Colonic mucosa (tissue), 4 donors: ENCODE measurements around the gene ADCY7. TPM values are rescaled to one million over a fixed set of nuclear protein-coding genes. Genes with fewer than 3 reads are reported as not detected.

ENCODE experiments used
- DNase-seq: peaks from one replicate; pipeline ENCODE4 v3.0.0-alpha.2; 2020
- H3K27ac ChIP-seq: fragments of 200-600 bp; one replicate; pipeline ENCODE4 v1.8.0; 2021
- H3K27me3 ChIP-seq: fragments of 200-600 bp; one replicate; pipeline ENCODE4 v1.8.0; 2021
- H3K36me3 ChIP-seq: fragments of 200-600 bp; one replicate; pipeline ENCODE4 v1.8.0; 2021
- H3K4me1 ChIP-seq: fragments of 200-600 bp; one replicate; pipeline ENCODE4 v1.8.0; 2021; ENCODE audit warnings: mild to moderate bottlenecking
- H3K4me3 ChIP-seq: fragments of 200-600 bp; one replicate; pipeline ENCODE4 v1.8.0; 2021
- H3K9ac ChIP-seq, 2 donors: one replicate each; pipeline ENCODE4 v1.7.0; 2013; ENCODE audit warnings: control low read depth in 2 of 2, low read depth in 2 of 2, low read length in 2 of 2
- H3K9me3 ChIP-seq: fragments of 200-600 bp; one replicate; pipeline ENCODE4 v1.8.0; 2021
- intact Hi-C: fragments of 100-400 bp; cut with DNase I; formaldehyde crosslinking; loops from one replicate; pipeline ENCODE4 v1.14.1; 2022
- total RNA-seq, 2 donors: library from RNA; stranded (reverse); fragmentation: NEBNext Ultra II Directional in 1 of 2; extraction: Animal tissue kit (Norgen Biotek cat#: 25700) in 1 of 2; gene quantifications; one replicate each; pipeline ENCODE4 v1.2.1, GENCODE V29; 2021
- TF ChIP-seq, protein P1 (sequence below): fragments of 200-600 bp; IDR thresholded peaks from one replicate; pipeline ENCODE4 v1.8.0; 2022; ENCODE audit warnings: antibody characterized with exemption, mild to moderate bottlenecking
- donor health status: healthy.
- donor health status: DM: no; HTN: no; CAD: no.
- donor health status: DM: no; HTN: no; CAD: no.

Gene ADCY7
- total RNA-seq, 2 donors from 2014 or later, result 15.8 to 19.2 TPM

DNA sequence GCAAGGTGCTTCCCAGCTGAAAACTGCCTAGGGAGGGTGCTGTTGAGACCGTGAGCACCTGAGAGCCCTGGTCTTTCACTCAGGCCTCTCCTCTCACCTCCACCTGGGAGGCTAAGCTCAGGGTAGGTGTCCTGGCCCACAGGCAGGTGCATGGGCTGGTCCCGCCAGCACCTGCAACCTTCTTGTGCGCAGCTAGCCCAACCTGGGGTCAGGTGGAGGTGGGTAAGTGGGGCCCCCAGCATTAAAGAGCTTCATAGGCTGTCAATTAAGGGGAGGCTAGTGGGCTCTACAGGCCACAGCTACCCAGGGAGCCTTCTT lies 8.7 kb downstream of the ADCY7 start:
- H3K4me3 ChIP-seq, result peak overlapping the region; percentile 22
- TF ChIP-seq, protein P1, sequence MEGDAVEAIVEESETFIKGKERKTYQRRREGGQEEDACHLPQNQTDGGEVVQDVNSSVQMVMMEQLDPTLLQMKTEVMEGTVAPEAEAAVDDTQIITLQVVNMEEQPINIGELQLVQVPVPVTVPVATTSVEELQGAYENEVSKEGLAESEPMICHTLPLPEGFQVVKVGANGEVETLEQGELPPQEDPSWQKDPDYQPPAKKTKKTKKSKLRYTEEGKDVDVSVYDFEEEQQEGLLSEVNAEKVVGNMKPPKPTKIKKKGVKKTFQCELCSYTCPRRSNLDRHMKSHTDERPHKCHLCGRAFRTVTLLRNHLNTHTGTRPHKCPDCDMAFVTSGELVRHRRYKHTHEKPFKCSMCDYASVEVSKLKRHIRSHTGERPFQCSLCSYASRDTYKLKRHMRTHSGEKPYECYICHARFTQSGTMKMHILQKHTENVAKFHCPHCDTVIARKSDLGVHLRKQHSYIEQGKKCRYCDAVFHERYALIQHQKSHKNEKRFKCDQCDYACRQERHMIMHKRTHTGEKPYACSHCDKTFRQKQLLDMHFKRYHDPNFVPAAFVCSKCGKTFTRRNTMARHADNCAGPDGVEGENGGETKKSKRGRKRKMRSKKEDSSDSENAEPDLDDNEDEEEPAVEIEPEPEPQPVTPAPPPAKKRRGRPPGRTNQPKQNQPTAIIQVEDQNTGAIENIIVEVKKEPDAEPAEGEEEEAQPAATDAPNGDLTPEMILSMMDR, result no peak
- no peak for DNase-seq

DNA sequence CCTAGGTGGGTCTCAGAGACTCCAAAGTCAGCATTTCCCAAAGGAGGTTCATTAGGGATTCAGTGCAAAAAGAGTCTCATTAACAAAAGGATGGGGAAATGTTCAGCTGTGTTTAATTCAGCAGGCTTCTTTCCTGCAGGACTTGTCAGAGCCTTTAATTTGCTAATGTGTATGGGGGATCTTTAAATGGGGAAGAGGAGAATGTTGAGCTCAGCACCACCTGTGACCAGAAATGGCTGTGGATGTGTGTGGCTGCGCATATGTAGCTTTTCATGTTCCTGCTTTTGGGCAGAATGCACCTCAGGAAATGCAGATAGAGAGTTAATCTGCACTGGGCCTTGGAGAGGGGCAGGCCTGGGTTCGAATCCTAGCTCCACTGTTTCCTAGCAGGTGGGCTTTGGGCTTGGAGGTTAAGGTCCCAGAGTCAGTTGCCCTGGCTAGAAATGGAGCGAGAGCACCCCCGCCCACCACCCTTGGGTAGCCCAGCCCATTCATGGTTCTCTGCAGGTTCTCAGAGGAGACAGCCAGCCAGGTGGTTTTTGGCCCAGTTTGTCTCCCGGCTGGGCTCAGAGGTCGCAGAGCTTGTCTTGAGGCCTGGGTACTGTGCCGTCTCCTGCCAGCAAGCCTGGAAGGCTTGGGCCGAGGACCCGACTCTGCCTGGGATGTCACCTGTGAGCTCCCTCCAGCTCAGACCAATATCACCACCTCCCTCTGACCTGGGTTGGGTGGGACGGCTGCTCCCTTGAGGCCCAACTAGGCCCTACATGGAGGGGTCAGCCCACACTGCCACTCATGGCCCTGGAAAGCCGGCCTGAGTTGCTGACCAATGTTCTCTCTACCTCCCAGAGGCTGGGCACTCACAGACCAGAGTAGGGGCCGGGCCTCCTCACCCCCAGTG lies 9.3 kb downstream of the ADCY7 start:
- Histone ChIP-seq H3K9ac (peak overlapping the region; percentile 44 to 51), H3K27ac (peak overlapping the region; percentile 65), H3K9me3 (no peaks in the 10 kb centered on the region), H3K36me3 (no peaks in the 10 kb centered on the region), H3K27me3 (no peaks in the 10 kb centered on the region), H3K4me3 (no peak overlapping the region), H3K4me1 (peaks cover 3% of the 10 kb centered on the region)
- intact Hi-C loops, result no loop called here
- TF ChIP-seq, protein P1, result no peak
- no peak for DNase-seq

More for the DNA sequence above, 8.7 kb downstream of the ADCY7 start:
- H3K9me3 ChIP-seq, result no peaks in the 10 kb centered on the region
- intact Hi-C loops, result no loop called here
- peak overlapping the region; percentile 12 to 51 for H3K9ac ChIP-seq
- peaks cover 3% of the 10 kb centered on the region for H3K4me1 ChIP-seq
- no peaks in the 10 kb centered on the region for H3K36me3 ChIP-seq
- H3K27ac ChIP-seq, result peak overlapping the region; percentile 65
- H3K27me3 ChIP-seq, result no peaks in the 10 kb centered on the region

DNA sequence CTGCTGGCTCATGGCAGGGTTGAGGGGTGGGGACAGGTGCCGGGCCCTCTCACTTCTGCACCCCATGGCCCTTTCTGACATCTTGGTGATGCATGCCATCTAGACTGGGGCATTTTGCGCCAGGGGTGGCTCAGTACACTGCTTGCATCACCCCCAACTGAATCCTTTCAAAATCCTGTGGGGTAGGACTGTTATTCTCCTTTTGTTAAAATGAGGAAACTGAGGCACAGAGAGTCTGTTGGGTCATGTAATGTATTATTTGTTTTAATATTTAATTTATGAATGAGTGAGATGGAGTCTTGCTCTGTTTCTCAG lies 9.9 kb downstream of the ADCY7 start:
- H3K27me3 ChIP-seq, result no peaks in the 10 kb centered on the region
- no peak for DNase-seq
- no peak overlapping the region for H3K27ac ChIP-seq
- H3K36me3 ChIP-seq, result no peaks in the 10 kb centered on the region
- intact Hi-C loops, result no loop called here
- H3K4me1 ChIP-seq, result peaks cover 7% of the 10 kb centered on the region
- TF ChIP-seq, protein P1, result no peak
- H3K9ac ChIP-seq, result peak overlapping the region in 1 of 2 donors; percentile 44
- H3K9me3 ChIP-seq, result no peaks in the 10 kb centered on the region
- H3K4me3 ChIP-seq, result no peak overlapping the region

DNA sequence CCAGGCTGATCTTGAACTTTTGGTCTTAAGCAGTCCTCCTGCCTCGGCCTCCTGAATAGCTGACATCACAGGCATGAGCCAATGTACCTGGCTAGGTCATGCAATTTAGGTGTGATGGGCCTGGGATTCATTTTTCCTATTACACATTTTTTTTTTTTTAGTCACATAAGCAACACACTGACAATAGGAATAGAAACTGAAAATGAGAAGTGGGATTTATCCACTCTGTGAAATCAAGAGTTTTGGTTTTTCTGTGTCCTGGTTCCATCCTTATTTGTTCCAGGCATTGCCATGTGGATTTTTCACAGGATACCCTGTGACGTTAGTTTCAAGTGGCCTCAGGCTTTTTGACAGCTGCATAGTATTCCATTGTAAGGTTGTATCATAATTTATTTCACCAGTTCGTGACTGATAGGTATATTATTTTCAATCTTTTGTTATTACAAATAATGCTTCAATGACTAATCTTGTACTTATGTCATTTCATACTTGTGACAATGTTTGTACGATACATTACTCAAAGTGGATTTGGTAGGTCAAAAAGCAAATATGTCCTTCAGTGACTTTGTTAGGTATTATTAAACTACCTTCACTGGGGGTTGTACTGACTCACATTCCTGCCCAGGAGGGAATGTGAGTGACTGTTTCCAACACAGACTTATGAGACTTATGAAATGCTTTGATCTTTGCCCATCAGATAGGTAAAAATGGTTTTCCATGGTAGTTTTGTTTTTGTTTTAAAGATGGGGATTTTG lies 10.6 kb downstream of the ADCY7 start:
- Histone ChIP-seq H3K9me3 (no peaks in the 10 kb centered on the region), H3K27me3 (no peaks in the 10 kb centered on the region), H3K36me3 (no peaks in the 10 kb centered on the region), H3K27ac (no peak overlapping the region), H3K4me1 (peaks cover 8% of the 10 kb centered on the region), H3K9ac (no peak overlapping the region), H3K4me3 (no peak overlapping the region)
- intact Hi-C loops, result no loop called here
- TF ChIP-seq, protein P1, result no peak
- DNase-seq, result no peak

DNA sequence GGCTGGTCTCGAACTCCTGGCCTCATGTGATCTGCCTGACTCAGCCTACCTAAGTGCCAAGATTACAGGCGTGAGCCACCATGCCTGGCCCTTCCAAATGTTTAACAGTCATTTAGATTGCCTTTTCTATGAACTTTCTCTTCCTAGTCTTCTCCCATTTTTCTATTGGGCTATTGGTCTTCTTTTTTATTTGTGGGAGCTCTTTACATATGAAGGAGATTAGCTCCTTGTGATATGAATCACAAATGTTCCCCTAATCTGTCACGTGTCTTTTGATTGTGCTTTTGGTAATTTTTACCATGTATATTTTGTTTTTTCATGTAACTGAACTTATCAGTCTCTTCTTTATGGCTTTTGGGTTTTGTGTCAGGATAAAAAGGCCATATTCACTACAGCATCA lies 11.9 kb downstream of the ADCY7 start:
- no peaks in the 10 kb centered on the region for H3K9me3 ChIP-seq
- H3K4me3 ChIP-seq, result no peak overlapping the region
- no peak for DNase-seq
- H3K36me3 ChIP-seq, result no peaks in the 10 kb centered on the region
- no peaks in the 10 kb centered on the region for H3K27me3 ChIP-seq
- intact Hi-C loops, result no loop called here
- no peak overlapping the region for H3K27ac ChIP-seq
- no peak overlapping the region for H3K9ac ChIP-seq
- peaks cover 8% of the 10 kb centered on the region for H3K4me1 ChIP-seq
- TF ChIP-seq, protein P1, result no peak
